Pulmonary artery endothelial cell (primary cell): Measurements from ENCODE around the gene SLC7A6. TPM values are rescaled to one million over a fixed set of nuclear protein-coding genes. Genes with fewer than 3 reads are reported as not detected.

ENCODE experiments used
- DNase-seq: peaks from one replicate; pipeline ENCODE4 v3.0.0-alpha.2; 2011; ENCODE audit warnings: low read depth, low spot score
- total RNA-seq: library from RNA; depleted of rRNA; stranded (reverse); fragments of >200 nt; gene quantifications from 2 replicates; pipeline ENCODE4 v1.2.3, GENCODE V29; 2014

SLC7A6 gene
- total RNA-seq, 1 donor from 2014 or later, result 17.9 TPM

DNA sequence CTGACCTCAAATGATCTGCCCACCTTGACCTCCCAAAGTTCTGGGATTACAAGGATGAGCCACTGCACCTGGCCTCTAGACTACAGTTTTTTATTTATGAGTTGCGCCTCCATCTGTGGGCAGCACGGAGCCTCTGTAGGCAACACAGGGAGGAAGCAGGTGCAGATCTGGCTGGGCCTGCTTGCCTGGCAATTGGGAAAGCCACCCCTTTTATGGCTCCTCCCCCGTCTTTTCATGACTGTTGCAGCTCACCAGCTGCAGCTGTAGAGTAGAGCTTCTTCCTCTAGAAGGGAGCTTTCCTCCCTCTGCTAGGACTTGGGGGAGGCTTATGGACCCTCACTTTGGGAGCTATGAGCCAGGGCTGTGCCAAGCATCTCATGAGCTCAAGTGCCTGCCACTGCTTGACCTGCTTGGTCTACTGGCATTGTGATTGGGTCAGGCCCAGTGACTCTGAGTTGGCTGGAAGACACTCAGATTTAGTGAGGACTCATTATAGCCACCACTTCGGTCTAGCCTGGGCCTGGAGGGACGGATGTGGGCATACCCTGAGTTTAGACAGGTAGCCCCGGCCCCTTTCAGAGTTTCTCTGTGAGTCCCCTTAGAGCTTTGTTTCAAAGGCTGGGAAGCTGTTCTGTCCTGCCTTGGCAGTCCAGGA, 6.9 kb upstream of the SLC7A6 start:
- DNase-seq, result no peak

DNA sequence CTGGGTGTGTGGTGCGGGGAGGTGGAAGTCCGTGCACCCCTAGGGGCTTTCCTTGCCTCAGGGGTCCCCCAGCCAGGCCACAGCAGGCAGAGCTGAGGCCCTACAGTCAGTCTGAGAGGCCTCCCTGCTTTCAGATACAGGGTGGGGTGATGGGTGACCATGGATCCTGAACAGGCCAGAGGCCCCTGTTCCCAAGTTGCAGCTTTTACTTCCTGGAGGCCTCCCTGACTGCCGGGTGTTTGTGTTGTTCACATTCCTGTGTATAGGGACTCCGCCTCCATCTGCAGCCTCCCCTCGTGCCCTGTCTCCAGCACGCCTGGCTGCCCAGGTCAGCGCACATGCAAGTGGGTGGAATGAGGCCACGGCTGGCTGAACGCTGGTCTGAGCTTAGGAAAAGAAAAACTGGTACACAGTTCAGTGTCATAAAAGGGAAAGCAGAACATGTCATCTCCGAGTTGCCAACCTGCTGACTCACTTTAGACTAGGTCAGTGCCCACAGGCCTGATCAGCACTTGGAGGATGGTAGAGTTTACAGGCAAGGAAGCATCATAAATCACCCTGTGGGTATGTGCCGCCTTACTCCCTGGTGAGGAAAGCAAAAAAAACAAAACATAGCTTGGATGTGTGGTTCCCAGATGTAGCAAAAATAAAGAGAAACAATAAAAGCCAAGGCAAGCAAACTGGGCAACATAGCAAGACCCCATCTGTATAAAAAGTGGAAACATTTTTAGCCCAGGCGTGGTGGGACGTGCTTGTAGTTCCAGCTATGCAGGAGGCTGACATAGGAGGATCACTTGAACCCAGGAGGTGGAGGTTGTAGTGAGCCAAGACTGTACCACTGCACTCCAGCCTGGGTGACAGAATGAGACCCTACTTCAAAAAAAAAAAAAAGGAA, 6.2 kb upstream of the SLC7A6 start:
- DNase-seq, result no peak

DNA sequence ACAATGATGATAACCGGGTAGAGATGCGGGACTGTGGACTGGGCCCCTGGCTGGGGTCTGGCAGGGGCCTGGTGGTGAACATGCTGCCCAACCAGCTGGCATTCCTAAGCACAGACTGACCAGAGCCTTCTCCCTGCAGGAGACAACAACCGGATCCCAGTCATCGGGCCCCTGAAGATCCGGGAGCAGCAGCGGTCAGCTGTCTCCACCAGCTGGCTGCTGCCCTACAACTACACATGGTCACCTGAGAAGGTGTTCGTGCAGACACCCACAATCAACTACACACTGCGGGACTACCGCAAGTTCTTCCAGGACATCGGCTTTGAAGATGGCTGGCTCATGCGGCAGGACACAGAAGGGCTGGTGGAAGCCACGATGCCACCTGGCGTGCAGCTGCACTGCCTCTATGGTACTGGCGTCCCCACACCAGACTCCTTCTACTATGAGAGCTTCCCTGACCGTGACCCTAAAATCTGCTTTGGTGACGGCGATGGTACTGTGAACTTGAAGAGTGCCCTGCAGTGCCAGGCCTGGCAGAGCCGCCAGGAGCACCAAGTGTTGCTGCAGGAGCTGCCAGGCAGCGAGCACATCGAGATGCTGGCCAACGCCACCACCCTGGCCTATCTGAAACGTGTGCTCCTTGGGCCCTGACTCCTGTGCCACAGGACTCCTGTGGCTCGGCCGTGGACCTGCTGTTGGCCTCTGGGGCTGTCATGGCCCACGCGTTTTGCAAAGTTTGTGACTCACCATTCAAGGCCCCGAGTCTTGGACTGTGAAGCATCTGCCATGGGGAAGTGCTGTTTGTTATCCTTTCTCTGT, 5.1 kb upstream of the SLC7A6 start:
- DNase-seq, result no peak

DNA sequence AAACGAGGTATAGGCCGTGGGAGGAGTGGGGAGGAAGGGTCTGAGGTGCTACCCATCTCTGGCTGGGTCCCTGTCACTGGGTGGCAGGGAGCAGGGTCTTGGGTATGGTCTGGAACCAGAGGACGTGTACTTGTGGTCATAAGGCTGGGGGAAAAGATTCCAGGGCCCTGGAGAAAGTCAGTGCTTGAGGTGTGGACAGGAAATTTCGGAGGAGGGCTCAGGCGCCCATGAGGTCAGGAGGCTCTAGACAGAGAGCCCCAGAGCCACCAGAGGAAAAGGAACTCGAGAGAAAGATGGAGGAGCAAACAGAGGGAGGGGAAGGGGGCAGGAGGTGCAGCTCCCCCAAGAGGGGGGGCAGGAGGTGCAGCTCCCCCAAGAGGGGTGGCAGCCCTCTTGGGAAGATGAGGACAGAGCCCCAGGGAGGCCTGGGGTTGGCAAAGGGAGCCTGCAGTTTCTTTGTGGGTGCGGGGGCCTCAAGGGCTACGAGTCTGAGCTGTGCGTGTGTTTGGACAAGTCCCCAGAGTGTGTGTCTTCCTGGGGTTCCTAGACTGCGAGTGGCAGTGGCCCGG, 683 bp upstream of the SLC7A6 start:
- no peak for DNase-seq

DNA sequence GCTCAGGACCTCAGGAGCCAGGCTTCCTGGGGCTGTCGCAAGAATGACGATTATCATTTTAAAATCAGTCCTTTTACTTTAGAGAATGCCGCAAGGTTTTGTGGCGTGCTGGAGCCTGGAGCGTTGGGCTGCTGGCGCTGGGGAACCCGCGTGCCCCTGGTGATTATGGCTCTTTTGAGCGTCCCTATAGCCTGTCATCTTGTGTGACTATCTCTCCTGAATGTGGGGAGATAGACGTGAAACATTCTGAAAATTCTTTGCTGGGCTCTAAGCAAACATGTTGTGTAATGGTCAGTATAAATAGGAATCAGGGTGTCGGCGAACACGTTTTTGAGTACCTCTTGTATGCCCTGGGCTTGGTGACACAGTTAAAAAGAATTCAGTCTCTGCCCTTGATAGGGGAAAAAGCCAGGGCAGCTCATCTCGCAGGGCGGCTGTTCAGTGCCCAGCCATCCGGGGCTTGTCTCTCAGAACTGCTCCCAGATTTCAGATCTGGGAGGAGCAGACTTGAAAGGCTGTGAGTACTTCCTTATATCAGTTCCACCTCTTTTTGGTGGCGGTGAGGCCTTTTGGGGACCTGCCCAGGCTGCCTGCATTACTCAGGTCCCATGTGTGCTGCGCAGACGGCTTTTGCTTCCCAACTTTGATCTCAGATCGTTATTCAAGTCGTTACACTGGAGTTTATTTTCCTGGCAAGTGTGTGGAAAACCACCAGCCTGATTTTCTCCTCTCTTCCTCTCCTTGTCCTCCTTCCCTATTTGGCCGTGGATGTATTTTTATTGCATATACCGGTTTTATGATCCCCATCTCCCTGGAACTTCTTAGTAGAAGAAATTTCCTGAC, 973 bp downstream of the SLC7A6 start:
- DNase-seq, result no peak

DNA sequence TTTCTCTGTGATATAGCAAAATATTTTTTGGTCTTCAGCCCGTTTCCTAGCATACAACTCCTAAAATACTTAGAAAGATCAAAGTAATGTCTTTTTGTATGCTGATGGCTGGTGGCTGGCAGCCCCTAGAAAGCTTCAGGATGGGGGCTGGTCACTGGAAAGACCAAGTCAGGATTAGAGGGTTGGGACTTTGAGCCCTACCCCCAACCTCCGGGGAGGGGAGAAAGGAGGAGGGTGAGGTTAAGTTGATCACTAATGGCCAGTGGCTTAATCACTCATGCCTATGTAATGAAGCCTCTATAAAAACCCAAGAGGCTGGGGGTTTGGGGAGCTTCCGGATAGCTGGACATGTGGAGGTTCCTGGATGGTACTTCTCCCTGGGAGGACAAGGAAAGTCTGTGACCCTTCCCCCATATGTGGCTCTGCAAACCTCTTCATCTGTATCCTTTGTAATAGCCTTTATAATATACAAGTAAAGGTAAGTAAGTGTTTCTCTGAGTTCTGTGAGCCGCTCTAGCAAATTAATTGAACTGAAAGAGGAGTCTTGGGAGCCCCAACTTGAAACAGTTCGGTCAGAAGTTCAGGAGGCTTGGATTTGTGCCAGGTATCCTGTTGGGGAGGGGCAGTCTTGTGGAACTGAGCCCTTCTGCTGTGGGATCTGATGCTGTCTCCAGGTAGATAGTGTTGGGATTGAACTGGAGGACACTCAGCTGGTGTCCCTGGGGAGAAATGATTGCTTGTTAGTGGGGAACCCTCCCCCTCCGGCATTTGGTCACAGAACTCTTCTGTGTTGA, 3.5 kb downstream of the SLC7A6 start:
- DNase-seq, result no peak

DNA sequence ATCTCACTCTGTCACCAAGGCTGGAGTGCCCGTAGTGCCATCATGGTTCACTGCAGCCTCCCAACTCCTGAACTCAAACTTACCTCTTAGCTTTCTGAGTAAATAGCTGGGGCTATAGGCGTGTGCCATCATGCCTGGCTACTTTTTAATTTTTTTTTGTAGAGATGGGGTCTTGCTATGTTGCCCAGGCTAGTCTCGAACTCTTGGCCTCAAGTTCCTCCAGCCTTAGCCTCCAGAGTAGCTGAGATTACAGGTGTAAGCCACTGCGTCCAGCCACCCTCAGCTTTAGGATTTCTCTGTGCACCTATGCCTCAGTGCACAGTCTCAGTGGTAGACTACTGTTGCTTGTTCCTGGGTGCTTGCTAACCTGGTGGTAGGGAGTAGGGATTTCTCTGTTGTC, 5.5 kb downstream of the SLC7A6 start:
- no peak for DNase-seq

DNA sequence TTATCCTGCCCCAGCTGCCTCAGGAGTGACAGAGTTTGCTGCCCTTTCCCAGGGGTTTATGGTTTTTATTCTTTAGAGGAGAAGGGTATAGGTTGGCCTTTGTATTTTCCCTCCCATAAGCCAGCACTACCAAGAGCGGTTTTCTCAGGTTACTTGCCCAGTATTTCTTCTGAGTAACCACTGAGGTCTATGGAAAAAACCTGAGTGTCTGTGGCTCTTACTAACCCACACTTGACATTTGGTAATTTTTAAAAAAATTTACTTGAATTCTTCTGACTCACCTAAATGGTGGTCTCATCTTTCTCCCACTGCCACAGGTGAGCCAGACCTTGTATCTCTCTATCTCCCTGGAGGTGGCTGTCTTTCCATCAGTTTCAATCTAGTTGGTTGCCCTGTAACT, 6.0 kb downstream of the SLC7A6 start:
- no peak for DNase-seq

DNA sequence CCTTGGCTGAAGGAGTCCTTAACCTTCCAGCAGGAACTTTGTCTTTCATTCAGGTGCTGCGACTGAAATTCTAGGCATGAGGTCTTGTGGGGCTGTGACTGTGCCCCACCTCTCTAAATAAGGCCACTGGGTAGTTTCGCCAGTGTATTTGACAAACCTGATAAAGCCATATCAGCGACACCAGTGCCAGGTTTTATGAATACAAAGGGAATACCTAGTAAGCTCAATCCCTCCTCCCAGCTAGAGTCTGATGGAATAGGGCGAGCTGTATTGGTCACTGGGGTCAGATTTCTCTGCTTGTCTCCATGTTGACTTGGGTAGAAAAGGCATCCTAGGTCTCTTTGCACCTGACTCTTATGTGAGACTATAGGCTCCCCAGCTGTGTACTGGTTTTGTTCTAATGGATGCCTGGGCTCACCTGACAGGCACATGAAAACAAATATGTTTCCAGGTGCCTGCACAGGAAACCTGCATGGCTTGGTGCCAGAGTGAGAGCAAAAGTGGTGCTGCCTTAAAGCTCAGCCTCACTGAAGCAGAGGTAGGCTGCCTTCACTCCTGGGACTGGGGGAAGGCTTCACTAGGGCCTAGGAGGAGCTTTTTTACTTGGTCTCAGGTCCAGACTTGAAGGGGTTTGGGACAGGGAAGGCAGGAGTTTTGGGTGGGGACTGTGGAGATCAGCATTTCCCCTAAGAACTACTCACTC, 8.3 kb downstream of the SLC7A6 start:
- no peak for DNase-seq

DNA sequence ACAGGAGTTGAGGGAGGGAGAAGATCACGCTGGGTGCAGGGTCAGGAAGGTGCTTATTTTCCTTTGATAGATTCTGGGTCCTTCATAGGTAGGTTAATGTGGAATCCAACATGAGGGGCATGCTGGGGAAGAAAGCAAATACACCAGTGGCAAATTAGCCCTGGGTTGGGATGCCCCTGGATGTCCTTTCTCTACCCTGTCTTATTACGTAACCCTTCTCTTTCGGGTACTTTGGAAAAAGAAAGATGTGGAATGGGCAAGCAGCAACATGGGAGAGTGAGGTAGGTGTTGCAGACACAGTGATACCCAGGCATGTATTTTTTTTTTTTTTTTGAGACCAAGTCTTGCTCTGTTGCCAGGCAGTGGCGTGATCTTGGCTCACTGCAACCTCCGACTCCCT, 9.1 kb downstream of the SLC7A6 start:
- DNase-seq, result no peak

DNA sequence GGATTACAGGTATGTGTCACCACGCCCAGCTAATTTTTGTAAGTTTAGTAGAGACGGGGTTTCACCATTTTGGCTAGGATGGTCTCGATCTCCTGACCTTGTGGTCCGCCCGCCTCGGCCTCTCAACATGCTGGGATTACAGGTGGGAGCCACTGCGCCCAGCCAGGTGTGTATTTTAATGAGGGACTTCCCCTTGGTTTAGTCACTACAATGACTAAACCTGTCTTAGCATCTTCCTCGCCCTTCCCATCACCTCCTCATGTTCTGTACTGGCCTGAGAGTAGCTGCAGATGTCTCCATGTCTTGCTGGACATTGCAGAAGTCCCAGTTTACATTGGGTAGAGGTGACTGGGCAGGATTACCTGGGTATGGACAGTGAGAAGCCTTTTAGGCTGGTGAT, 9.6 kb downstream of the SLC7A6 start:
- no peak for DNase-seq

DNA sequence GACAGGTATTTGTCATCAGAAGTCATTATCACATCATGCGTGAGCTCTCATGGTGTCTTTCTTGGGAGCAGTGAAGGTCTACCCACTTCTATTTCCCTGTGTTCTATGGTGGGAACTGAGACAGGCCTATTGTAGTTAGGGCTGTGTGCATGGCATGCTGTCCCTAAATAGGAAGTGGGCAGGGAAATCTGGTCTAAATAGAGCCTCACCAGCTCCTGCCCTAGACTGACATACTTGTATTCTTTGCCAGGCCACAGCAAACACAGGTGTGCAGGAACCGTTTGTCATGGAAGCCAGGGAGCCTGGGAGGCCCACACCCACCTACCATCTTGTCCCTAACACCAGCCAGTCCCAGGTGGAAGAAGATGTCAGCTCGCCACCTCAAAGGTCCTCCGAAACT, 10.1 kb downstream of the SLC7A6 start:
- no peak for DNase-seq

DNA sequence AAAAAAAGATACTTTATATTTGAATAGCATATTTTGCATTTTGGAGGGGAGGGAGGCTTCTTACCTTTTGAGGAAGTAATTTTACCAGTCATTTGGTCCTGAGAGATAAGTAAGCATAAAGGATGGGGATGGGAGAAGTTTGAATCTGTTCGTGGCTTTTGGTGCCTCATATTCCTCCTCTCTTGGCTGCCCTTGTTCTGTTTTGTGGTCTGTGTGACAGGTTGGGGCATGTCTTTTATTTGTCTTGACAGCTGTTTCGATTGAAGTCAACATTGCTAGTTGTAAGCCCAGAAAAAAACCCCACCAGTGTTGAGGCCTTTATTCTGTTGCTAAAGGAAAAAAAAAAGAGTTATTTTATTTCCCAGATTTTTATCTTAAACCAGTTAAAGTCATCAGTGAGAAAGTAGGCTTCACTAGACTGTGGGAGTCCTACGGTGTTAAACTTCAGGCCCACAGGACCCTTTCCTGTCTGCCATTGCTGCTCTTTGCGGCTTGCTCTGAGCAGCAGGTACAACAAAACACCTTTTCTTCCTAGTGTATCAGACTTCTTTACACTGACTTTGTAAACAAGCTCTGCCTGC, 11.4 kb downstream of the SLC7A6 start:
- DNase-seq, result no peak

DNA sequence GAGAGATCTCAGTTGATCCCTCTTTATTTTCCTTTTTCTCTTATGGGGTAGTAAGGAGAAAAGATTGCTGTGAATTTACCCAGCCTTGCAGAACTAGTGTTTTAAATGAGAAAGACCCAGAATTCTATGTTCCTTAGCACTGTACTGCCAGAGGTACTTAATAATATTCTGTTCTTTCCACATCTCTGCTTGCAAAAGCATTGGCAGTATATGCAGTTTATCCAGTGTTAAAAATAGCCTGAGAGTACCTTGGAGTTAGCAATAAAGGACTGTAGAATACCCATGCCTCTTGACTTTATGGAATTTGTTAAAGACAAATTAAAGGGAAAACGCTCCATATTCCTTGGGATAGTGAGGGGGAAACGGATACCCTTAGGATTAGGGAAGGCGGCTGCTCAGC, 11.9 kb downstream of the SLC7A6 start:
- DNase-seq, result no peak

DNA sequence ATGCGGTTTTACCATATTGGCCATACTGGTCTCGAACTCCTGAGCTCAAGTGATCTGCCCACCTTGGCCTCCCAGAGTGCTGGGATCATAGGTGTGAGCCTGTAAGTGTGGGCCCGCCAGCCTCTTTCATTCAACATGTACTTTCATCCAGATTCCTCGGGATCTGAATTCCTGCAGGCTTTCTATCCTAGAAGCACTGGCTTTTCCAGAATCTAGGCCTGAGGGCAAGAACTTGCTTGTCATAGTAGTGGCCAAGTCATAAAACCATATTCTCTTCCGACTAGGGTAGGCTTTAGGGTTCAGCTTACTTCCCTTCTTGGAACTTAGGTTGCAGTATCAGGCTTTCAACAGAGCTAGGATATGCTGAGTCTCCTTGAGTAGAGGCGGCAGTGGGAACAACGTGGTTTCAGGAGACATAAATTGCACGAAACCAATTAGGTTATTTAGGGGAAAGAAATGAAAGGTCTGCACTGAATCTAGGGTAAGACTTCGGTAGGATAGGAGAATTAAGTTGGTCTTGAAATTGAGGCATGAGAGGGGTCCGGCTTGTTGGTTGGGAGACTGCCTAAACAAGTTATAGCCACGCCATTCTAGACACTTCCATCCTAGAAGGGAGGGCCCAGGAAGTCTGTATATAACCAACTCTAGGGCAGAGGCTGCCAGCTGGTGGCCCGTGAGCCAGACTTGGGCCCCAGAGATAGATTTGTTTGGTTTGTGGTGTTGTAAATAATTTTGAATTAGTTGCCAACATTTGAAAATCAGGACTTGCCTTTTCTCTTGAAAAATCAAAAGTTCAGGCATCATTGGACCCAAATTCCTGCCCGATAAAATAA, 15.6 kb downstream of the SLC7A6 start:
- no peak for DNase-seq

DNA sequence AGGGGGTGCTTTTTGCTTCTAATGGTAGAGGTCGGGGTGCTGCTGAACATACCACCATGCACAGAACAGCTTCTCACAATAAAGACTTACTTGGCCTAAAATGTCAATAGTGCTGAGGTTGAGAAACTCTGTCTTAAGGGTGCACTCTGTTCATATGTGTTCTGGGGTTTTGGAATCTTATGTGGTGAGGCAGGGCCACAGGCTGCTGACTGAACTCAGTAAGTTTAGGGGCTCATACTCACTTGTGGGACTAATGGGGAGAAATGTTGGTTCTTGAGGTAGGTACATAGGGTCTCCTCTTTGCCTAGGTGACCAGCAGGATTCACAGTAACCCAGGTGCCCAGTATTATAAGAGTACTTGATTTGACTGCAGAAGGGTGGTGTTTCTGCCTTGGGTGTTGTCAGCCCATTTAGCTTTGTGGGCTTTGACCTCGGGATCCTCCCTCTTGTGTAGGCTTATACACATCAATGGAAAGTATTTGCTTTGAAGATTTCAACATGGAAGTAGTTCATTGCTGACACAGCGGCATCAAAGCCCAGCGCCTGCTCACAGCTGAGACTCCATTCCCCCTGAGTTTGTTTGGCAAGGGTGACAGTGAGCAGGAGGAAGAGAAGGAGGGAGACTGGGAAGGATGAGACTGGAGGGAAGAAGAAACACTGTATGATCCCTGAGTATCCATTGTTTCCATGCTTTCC, 17.2 kb downstream of the SLC7A6 start:
- DNase-seq, result no peak

DNA sequence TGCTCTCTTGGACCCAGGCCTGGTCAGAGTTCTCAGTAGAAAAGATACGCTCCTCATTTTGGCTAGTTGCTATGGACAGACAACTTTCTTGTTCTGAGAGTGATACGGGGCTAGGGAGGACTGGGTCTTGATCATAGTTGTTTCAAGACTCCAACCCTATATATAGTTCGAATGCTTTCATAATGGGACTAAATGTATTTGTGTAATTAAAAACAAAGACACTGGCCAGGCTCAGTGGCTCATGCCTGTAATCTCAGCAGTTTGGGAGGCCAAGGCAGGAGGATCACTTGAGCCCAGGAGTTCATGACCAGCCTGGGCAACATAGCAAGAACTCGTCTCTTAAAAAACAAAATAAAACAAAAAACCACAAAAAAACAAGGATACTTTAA, 17.7 kb downstream of the SLC7A6 start:
- no peak for DNase-seq

DNA sequence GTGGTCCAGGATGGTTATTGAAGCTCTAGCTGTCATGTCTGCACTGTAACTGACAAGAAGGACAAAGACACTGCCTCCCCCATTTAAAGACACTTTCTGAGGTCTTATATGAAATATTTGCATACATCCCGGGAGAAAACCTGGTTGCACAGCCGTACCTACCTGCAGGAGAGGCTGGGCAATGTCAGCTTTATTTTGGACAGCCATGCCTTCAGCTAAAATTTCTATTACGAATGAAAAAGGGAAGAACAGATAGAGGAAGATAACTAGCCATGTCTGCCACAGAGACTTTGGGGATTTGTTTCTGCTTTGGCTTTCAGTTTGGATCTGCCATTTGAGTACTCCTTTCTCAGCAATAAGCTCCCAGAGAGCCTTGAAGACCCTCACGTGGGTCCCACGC, 19.0 kb downstream of the SLC7A6 start:
- DNase-seq, result no peak
